HepG2 (cell line): ENCODE results near the gene WBP1. TPM values are rescaled to one million over a fixed set of nuclear protein-coding genes. Genes with fewer than 3 reads are reported as not detected.
A peak's percentile ranks its signal among the peaks of the same experiment; 100 is the strongest.

Experiments
- EHMT2 ChIP-seq: fragments of 200-600 bp; sonication (generic); IDR thresholded peaks from 2 replicates; pipeline ENCODE4 v1.7.0; 2017; ENCODE audit warnings: antibody characterized with exemption, low read depth, low read length, borderline replicate concordance
- SMYD3 ChIP-seq: sonication (generic); formaldehyde crosslinking; IDR thresholded peaks from 2 replicates; pipeline ENCODE4 v1.8.1; 2023; ENCODE audit warnings: mild to moderate bottlenecking, missing genetic modification reagents
- YEATS4 ChIP-seq: sonication (generic); formaldehyde crosslinking; IDR thresholded peaks from 2 replicates; pipeline ENCODE4 v1.4.0; 2020; ENCODE audit warnings: missing genetic modification reagents, borderline replicate concordance
- ZNF383 ChIP-seq: sonication (generic); formaldehyde crosslinking; IDR thresholded peaks from 2 replicates; pipeline ENCODE4 v1.4.0; 2020; ENCODE audit warnings: missing genetic modification reagents, mild to moderate bottlenecking, borderline replicate concordance
- ZNF652 ChIP-seq: IDR thresholded peaks from 2 replicates; pipeline ENCODE4 v1.6.1; 2016; ENCODE audit warnings: low read depth, borderline replicate concordance
- polyA plus RNA-seq, 8 experiments: library from polyadenylated mRNA; depleted of rRNA in 3 of 8; stranded (reverse) in 7 of 8; unstranded in 1 of 8; fragments of >200 nt; fragmentation: Illumina TruSeq in 4 of 8; extraction: Trizol in 4 of 8; gene quantifications; 2 replicates each; pipeline versions ENCODE4 v1.2.1 to v1.2.3, GENCODE V29; 2011 to 2016; ENCODE audit warnings: low read depth in 4 of 8, missing spikeins in 1 of 8, mixed read lengths in 1 of 8; ENCODE audit not compliant: insufficient read depth in 1 of 8
- total RNA-seq, 5 experiments: library from RNA; depleted of rRNA; stranded (reverse); fragments of >200 nt; fragmentation: Illumina TruSeq; extraction: Trizol; gene quantifications; 2 replicates each; pipeline ENCODE4 v1.2.3, GENCODE V29; 2016; ENCODE audit warnings: low read depth in 1 of 5
- TF ChIP-seq, protein P1 (sequence below): sonication (generic); formaldehyde crosslinking; IDR thresholded peaks from 2 replicates; pipeline ENCODE4 v1.4.0; 2020; ENCODE audit warnings: missing genetic modification reagents, borderline replicate concordance
- TF ChIP-seq, protein P2 (sequence below), 2 experiments: sonication (generic) in 1 of 2; formaldehyde crosslinking in 1 of 2; IDR thresholded peaks; 2 replicates each; pipeline versions ENCODE4 v1.4.0 to v1.6.1; 2018 to 2020; ENCODE audit warnings: missing genetic modification reagents in 2 of 2, borderline replicate concordance in 1 of 2, low read depth in 1 of 2, mild to moderate bottlenecking in 1 of 2, missing biosample characterization in 1 of 2
- TF ChIP-seq, protein P3 (sequence below), 2 experiments: sonication (generic) in 1 of 2; formaldehyde crosslinking in 1 of 2; IDR thresholded peaks; 2 replicates each; pipeline versions ENCODE4 v1.4.0 to v1.6.1; 2016 to 2020; ENCODE audit warnings: borderline replicate concordance in 1 of 2, low read depth in 1 of 2, mild to moderate bottlenecking in 1 of 2, missing genetic modification reagents in 1 of 2
- TF ChIP-seq, protein P4 (sequence below): sonication (generic); formaldehyde crosslinking; IDR thresholded peaks from 2 replicates; pipeline ENCODE4 v1.4.0; 2020; ENCODE audit warnings: missing genetic modification reagents, mild to moderate bottlenecking, borderline replicate concordance
- TF ChIP-seq, protein P5 (sequence below): sonication (generic); formaldehyde crosslinking; IDR thresholded peaks from 2 replicates; pipeline ENCODE4 v1.4.0; 2020; ENCODE audit warnings: missing genetic modification reagents

WBP1 gene
- total and polyA plus RNA-seq, 2 of the 13 experiments (the other 11 are each of a cell fraction or from before 2014, with no cell fraction given), result 38.8 to 85.7 TPM

DNA sequence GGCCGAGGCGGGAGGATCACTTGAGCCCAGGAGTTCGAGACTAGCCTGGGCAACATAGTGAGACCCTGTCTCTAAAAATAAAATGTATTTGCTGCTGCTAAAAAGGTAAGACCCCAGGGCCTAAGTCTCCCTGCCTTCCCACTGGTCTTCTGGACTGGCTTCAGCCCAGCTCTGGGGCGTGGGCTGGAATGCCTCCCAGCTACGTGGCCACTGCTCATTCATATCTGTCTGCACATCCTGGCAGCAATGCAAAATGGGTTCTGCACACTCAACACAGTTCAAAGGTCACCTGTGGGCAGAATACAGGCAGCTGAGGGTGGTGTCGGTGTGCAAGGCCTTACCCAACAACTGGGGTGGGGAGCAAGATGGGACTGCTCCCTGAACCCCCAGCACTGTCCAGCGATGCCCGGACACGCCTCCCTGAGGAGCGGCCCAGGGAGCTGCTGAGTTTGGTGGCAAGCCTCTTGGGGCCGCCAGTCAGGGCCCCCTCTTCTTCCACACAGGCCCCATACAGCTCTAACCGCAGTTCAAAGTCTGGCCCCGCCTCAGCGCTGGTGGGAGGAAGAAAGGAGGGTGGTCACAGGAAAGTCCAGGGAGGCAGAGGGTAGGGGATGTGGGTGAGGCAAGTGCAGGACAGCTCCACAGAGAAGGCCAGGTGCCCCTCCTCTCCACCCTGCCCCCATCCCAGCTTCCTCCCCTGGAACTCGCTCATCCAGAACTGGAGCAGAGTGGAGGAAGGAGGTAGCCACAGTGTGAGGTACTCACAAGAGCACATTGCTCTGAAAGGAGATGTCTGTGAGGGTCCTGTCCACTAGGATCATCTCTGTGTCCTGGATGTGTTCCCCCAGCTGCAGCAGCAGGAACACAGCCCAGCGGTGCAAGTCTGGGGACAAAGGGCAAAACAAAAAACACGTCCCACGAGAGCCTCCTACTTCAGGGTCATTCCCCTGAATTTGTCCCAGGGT lies 28.5 kb upstream of the WBP1 start (continued):
- TF ChIP-seq SMYD3 (0 out of 2 replicates have a peak, but pooled peaks have one; percentile 27), YEATS4 (peak; percentile 70), ZNF652 (CRISPR knock-in tag) (peak; percentile 37; the same call in 1 of the 2 replicates), EHMT2 (peak; percentile 63; the same call in 1 of the 2 replicates), ZNF383 (CRISPR knock-in tag) (peak; percentile 36; the same call in 1 of the 2 replicates)
- TF ChIP-seq, protein P1, sequence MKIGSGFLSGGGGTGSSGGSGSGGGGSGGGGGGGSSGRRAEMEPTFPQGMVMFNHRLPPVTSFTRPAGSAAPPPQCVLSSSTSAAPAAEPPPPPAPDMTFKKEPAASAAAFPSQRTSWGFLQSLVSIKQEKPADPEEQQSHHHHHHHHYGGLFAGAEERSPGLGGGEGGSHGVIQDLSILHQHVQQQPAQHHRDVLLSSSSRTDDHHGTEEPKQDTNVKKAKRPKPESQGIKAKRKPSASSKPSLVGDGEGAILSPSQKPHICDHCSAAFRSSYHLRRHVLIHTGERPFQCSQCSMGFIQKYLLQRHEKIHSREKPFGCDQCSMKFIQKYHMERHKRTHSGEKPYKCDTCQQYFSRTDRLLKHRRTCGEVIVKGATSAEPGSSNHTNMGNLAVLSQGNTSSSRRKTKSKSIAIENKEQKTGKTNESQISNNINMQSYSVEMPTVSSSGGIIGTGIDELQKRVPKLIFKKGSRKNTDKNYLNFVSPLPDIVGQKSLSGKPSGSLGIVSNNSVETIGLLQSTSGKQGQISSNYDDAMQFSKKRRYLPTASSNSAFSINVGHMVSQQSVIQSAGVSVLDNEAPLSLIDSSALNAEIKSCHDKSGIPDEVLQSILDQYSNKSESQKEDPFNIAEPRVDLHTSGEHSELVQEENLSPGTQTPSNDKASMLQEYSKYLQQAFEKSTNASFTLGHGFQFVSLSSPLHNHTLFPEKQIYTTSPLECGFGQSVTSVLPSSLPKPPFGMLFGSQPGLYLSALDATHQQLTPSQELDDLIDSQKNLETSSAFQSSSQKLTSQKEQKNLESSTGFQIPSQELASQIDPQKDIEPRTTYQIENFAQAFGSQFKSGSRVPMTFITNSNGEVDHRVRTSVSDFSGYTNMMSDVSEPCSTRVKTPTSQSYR (CRISPR knock-in tag), result peak; percentile 92
- TF ChIP-seq, protein P2, sequence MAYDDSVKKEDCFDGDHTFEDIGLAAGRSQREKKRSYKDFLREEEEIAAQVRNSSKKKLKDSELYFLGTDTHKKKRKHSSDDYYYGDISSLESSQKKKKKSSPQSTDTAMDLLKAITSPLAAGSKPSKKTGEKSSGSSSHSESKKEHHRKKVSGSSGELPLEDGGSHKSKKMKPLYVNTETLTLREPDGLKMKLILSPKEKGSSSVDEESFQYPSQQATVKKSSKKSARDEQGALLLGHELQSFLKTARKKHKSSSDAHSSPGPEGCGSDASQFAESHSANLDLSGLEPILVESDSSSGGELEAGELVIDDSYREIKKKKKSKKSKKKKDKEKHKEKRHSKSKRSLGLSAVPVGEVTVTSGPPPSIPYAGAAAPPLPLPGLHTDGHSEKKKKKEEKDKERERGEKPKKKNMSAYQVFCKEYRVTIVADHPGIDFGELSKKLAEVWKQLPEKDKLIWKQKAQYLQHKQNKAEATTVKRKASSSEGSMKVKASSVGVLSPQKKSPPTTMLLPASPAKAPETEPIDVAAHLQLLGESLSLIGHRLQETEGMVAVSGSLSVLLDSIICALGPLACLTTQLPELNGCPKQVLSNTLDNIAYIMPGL (CRISPR knock-in tag; IDR thresholded peaks at IDR 0.05; ENCODE audit: borderline replicate concordance in 1 of 2, low read depth in 1 of 2), result peak in 1 of 2 experiments; percentile 70; a peak in 3 of 4 replicates
- TF ChIP-seq, protein P3, sequence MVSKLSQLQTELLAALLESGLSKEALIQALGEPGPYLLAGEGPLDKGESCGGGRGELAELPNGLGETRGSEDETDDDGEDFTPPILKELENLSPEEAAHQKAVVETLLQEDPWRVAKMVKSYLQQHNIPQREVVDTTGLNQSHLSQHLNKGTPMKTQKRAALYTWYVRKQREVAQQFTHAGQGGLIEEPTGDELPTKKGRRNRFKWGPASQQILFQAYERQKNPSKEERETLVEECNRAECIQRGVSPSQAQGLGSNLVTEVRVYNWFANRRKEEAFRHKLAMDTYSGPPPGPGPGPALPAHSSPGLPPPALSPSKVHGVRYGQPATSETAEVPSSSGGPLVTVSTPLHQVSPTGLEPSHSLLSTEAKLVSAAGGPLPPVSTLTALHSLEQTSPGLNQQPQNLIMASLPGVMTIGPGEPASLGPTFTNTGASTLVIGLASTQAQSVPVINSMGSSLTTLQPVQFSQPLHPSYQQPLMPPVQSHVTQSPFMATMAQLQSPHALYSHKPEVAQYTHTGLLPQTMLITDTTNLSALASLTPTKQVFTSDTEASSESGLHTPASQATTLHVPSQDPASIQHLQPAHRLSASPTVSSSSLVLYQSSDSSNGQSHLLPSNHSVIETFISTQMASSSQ (IDR thresholded peaks at IDR 0.05; ENCODE audit: low read depth), result peak; percentile 30; the same call in 1 of the 2 replicates
- TF ChIP-seq, protein P3 (CRISPR knock-in tag; IDR thresholded peaks at IDR 0.05; ENCODE audit: borderline replicate concordance), result peak; percentile 77; the same call in 1 of the 2 replicates
- TF ChIP-seq, protein P4, sequence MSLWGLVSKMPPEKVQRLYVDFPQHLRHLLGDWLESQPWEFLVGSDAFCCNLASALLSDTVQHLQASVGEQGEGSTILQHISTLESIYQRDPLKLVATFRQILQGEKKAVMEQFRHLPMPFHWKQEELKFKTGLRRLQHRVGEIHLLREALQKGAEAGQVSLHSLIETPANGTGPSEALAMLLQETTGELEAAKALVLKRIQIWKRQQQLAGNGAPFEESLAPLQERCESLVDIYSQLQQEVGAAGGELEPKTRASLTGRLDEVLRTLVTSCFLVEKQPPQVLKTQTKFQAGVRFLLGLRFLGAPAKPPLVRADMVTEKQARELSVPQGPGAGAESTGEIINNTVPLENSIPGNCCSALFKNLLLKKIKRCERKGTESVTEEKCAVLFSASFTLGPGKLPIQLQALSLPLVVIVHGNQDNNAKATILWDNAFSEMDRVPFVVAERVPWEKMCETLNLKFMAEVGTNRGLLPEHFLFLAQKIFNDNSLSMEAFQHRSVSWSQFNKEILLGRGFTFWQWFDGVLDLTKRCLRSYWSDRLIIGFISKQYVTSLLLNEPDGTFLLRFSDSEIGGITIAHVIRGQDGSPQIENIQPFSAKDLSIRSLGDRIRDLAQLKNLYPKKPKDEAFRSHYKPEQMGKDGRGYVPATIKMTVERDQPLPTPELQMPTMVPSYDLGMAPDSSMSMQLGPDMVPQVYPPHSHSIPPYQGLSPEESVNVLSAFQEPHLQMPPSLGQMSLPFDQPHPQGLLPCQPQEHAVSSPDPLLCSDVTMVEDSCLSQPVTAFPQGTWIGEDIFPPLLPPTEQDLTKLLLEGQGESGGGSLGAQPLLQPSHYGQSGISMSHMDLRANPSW, result peak; percentile 87; the same call in 1 of the 2 replicates
- TF ChIP-seq, protein P5, sequence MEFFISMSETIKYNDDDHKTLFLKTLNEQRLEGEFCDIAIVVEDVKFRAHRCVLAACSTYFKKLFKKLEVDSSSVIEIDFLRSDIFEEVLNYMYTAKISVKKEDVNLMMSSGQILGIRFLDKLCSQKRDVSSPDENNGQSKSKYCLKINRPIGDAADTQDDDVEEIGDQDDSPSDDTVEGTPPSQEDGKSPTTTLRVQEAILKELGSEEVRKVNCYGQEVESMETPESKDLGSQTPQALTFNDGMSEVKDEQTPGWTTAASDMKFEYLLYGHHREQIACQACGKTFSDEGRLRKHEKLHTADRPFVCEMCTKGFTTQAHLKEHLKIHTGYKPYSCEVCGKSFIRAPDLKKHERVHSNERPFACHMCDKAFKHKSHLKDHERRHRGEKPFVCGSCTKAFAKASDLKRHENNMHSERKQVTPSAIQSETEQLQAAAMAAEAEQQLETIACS (CRISPR knock-in tag), result no peak
